Activated T-helper 2 cell treated with anti-CD3 and anti-CD28 coated beads, Interferon-gamma antibody, Interleukin-2, Interleukin-4, amounts not matched to agents 10 μg/mL and 5 μg/mL and 100 μg/mL, durations not matched to agents 14 hours and 24 hours and 36 hours (primary cell): ENCODE results near the gene GPR108. TPM values are rescaled to one million over a fixed set of nuclear protein-coding genes. Genes with fewer than 3 reads are reported as not detected.
"Not testable (repeated sequence)": the region's sequence is repeated elsewhere in the genome, so short reads cannot be mapped to it uniquely, and the experiment has no call there.

Experiments
- DNase-seq: peaks from one replicate; pipeline ENCODE4 v3.0.0; 2021; ENCODE audit warnings: low spot score
- H3K27ac Mint-ChIP-seq: one replicate; pipeline ENCODE4 v1.8.0; 2021; ENCODE audit warnings: mixed read lengths
- H3K27me3 Mint-ChIP-seq: one replicate; pipeline ENCODE4 v1.8.0; 2021; ENCODE audit warnings: low read depth, mixed read lengths
- H3K36me3 Mint-ChIP-seq: one replicate; pipeline ENCODE4 v1.8.0; 2021; ENCODE audit warnings: low read depth, mixed read lengths
- H3K4me1 Mint-ChIP-seq: one replicate; pipeline ENCODE4 v1.8.0; 2021; ENCODE audit warnings: low read depth, mixed read lengths
- H3K4me3 Mint-ChIP-seq: one replicate; pipeline ENCODE4 v1.8.0; 2021; ENCODE audit warnings: low read depth, mild to moderate bottlenecking, moderate library complexity, mixed read lengths
- H3K9me3 Mint-ChIP-seq: one replicate; pipeline ENCODE4 v1.8.0; 2021; ENCODE audit warnings: mixed read lengths
- intact Hi-C: fragments of 100-400 bp; cut with micrococcal nuclease; formaldehyde crosslinking; loops from one replicate; pipeline ENCODE4 v1.15.1; 2023
- total RNA-seq: library from RNA; stranded (reverse); gene quantifications from 2 replicates; pipeline ENCODE4 v1.2.3, GENCODE V29; 2022

Gene GPR108
- total RNA-seq, 1 donor from 2014 or later: 90.4 TPM

GRCh38 chr19:6711078-6711361 lies 26.4 kb downstream of the GPR108 start:
- Mint-ChIP-seq H3K27me3 (peaks cover 30% of the 10 kb centered on the region), H3K9me3 (no peaks in the 10 kb centered on the region), H3K36me3 (no peaks in the 10 kb centered on the region), H3K27ac (no peak overlapping the region), H3K4me1 (peaks cover 3% of the 10 kb centered on the region), H3K4me3 (no peak overlapping the region)
- intact Hi-C loops: no loop called here
- no peak for DNase-seq

GRCh38 chr19:6710273-6711077 lies 26.9 kb downstream of the GPR108 start:
- peaks cover 30% of the 10 kb centered on the region for H3K27me3 Mint-ChIP-seq
- H3K9me3 Mint-ChIP-seq: no peaks in the 10 kb centered on the region
- intact Hi-C loops: no loop called here
- no peak overlapping the region for H3K4me3 Mint-ChIP-seq
- H3K4me1 Mint-ChIP-seq: peaks cover 3% of the 10 kb centered on the region
- no peak for DNase-seq
- H3K36me3 Mint-ChIP-seq: no peaks in the 10 kb centered on the region
- no peak overlapping the region for H3K27ac Mint-ChIP-seq

DNA sequence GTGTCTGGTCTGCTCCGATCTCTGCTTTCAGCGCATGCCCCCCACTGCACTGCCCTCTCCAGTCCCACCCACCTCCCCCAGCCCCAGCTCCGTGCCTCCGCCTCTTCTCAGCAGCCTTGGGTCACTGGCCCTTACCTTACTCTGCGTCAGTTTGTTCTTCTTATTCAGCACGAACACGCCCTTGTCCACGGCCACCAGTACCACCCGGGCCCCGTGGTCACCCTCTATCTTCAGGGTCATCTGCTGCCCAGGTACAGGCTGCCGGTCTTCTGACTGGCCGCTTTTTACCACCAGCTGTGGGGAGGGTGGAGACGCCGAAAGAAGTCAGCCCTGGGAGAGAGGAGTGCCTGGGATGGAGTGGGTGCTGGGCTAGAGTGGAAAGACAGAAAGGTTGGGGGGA lies 27.8 kb downstream of the GPR108 start:
- intact Hi-C loops: no loop called here
- H3K27ac Mint-ChIP-seq: no peak overlapping the region
- H3K27me3 Mint-ChIP-seq: peaks cover 30% of the 10 kb centered on the region
- no peak overlapping the region for H3K4me3 Mint-ChIP-seq
- H3K9me3 Mint-ChIP-seq: no peaks in the 10 kb centered on the region
- peaks cover 3% of the 10 kb centered on the region for H3K4me1 Mint-ChIP-seq
- H3K36me3 Mint-ChIP-seq: no peaks in the 10 kb centered on the region
- no peak for DNase-seq

- H3K9me3 Mint-ChIP-seq, intact Hi-C loops, H3K4me1 Mint-ChIP-seq, DNase-seq, H3K27ac Mint-ChIP-seq, H3K36me3 Mint-ChIP-seq, H3K4me3 Mint-ChIP-seq: not testable (repeated sequence)
- H3K27me3 Mint-ChIP-seq: peaks cover 30% of the 10 kb centered on the region
These were observed 28.5 kb downstream of the GPR108 start for GRCh38 chr19:6708913-6709312.

GRCh38 chr19:6708346-6708745 lies 29.0 kb downstream of the GPR108 start:
- intact Hi-C loops: no loop called here
- H3K4me1 Mint-ChIP-seq: peaks cover 3% of the 10 kb centered on the region
- no peak for DNase-seq
- no peak overlapping the region for H3K27ac Mint-ChIP-seq
- H3K36me3 Mint-ChIP-seq: no peaks in the 10 kb centered on the region
- no peak overlapping the region for H3K4me3 Mint-ChIP-seq
- no peaks in the 10 kb centered on the region for H3K9me3 Mint-ChIP-seq
- peaks cover 30% of the 10 kb centered on the region for H3K27me3 Mint-ChIP-seq

DNA sequence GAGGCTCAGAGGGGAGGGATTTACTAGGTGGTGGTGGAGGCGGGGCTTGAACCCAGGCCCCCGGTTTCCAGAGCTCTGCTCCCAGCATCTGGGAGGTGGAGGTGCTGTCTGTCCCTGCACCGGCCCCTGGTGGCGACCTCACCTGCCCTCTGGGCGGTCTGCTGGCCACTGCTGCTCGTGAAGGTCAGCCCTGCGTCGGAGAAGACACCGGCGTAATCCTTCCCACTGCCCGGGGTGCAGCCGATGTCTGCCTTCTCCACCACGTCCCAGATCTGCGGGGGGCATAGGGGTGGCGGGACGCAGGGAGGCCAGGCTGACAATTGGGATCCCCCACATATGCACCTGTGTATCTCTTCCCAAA lies 29.7 kb downstream of the GPR108 start:
- Mint-ChIP-seq H3K27ac (no peak overlapping the region), H3K4me3 (no peak overlapping the region), H3K9me3 (no peaks in the 10 kb centered on the region), H3K27me3 (peaks cover 30% of the 10 kb centered on the region), H3K4me1 (peaks cover 3% of the 10 kb centered on the region), H3K36me3 (no peaks in the 10 kb centered on the region)
- intact Hi-C loops: no loop called here
- no peak for DNase-seq

GRCh38 chr19:6707011-6707657 lies 30.2 kb downstream of the GPR108 start:
- Mint-ChIP-seq H3K9me3 (no peaks in the 10 kb centered on the region), H3K36me3 (no peaks in the 10 kb centered on the region), H3K27ac (no peak overlapping the region), H3K4me3 (no peak overlapping the region), H3K27me3 (peaks cover 30% of the 10 kb centered on the region), H3K4me1 (peaks cover 3% of the 10 kb centered on the region)
- intact Hi-C loops: no loop called here
- DNase-seq: no peak

DNA sequence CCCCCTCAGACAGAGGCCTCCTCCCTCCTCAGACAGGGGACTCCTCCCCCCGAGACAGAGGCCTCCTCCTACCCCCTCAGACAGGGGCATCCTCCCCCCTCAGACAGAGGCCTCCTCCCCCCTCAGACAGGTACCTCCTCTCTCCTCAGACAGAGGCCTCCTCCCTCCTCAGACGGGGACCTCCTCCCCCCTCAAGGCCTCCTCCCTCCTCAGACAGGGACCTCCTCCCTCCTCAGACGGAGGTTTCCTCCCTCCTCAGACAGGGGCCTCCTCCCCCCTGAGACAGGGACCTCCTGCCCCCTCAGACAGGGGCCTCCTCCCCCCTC lies 30.8 kb downstream of the GPR108 start:
- Mint-ChIP-seq H3K9me3 (no peaks in the 10 kb centered on the region), H3K4me1 (peaks cover 3% of the 10 kb centered on the region), H3K27ac (no peak overlapping the region), H3K36me3 (no peaks in the 10 kb centered on the region), H3K4me3 (no peak overlapping the region), H3K27me3 (peaks cover 30% of the 10 kb centered on the region)
- DNase-seq: no peak
- intact Hi-C loops: no loop called here

GRCh38 chr19:6705931-6706632 lies 31.3 kb downstream of the GPR108 start:
- Mint-ChIP-seq H3K36me3 (no peaks in the 10 kb centered on the region), H3K4me1 (peaks cover 3% of the 10 kb centered on the region), H3K27me3 (peaks cover 28% of the 10 kb centered on the region), H3K9me3 (no peaks in the 10 kb centered on the region), H3K27ac (no peak overlapping the region), H3K4me3 (no peak overlapping the region)
- DNase-seq: no peak
- intact Hi-C loops: no loop called here

- Mint-ChIP-seq H3K27me3 (peaks cover 2% of the 10 kb centered on the region), H3K4me1 (peaks cover 6% of the 10 kb centered on the region), H3K36me3 (no peaks in the 10 kb centered on the region), H3K9me3 (no peaks in the 10 kb centered on the region), H3K27ac (no peak overlapping the region), H3K4me3 (no peak overlapping the region)
- no peak for DNase-seq
- intact Hi-C loops: no loop called here
These were observed 36.6 kb downstream of the GPR108 start for GRCh38 chr19:6700586-6701316.

DNA sequence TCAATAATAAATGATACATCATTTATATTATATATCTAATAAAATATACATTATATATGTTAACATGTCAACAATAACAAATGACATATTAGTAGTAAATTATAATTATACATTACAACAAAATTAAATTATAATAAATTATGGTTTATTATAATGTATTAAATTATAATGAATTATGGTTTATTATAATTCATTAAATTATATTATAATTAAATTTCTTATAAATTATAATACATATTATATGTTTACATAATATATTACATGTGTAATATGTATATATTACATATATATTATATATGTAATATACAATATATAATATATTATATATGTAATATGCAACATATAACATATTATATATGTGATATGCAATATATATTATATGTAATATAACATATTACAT lies 37.4 kb downstream of the GPR108 start:
- intact Hi-C loops: no loop called here
- Mint-ChIP-seq H3K9me3 (no peaks in the 10 kb centered on the region), H3K4me3 (no peak overlapping the region), H3K27ac (no peak overlapping the region), H3K36me3 (no peaks in the 10 kb centered on the region), H3K27me3 (peaks cover 2% of the 10 kb centered on the region), H3K4me1 (peaks cover 6% of the 10 kb centered on the region)
- no peak for DNase-seq

GRCh38 chr19:6697291-6697690 lies 40.1 kb downstream of the GPR108 start:
- no peak overlapping the region for H3K27ac Mint-ChIP-seq
- no peaks in the 10 kb centered on the region for H3K36me3 Mint-ChIP-seq
- intact Hi-C loops: no loop called here
- H3K4me3 Mint-ChIP-seq: no peak overlapping the region
- DNase-seq: no peak
- peaks cover 6% of the 10 kb centered on the region for H3K4me1 Mint-ChIP-seq
- H3K27me3 Mint-ChIP-seq: peaks cover 2% of the 10 kb centered on the region
- H3K9me3 Mint-ChIP-seq: no peaks in the 10 kb centered on the region
